H1 (cell line): ENCODE results near the gene SFMBT2.

Experiments
- POLR2A ChIP-seq, 2 experiments: IDR thresholded peaks; 1 replicate in 1 of 2; 2 replicates in 1 of 2; pipeline ENCODE4 v1.6.1; 2011; ENCODE audit warnings: low read depth in 2 of 2, low read length in 2 of 2, mild to moderate bottlenecking in 2 of 2; ENCODE audit errors: control extremely low read depth in 1 of 2
- POLR2AphosphoS5 ChIP-seq: IDR thresholded peaks from 2 replicates; pipeline ENCODE4 v1.6.1; 2011; ENCODE audit warnings: low read depth, low read length
- ZNF274 ChIP-seq: IDR thresholded peaks from 2 replicates; pipeline ENCODE4 v1.7.0; 2012; ENCODE audit warnings: low read length, borderline replicate concordance; ENCODE audit errors: extremely low read depth
- TF ChIP-seq, protein P1 (sequence below), 3 experiments: IDR thresholded peaks; 1 replicate in 2 of 3; 2 replicates in 1 of 3; pipeline versions ENCODE4 v1.5.1 to v1.6.1; 2011; ENCODE audit warnings: low read length in 3 of 3, mild to moderate bottlenecking in 3 of 3, inconsistent platforms in 2 of 3, low read depth in 1 of 3, moderate library complexity in 1 of 3; ENCODE audit not compliant: insufficient read depth in 1 of 3; ENCODE audit errors: control extremely low read depth in 1 of 3
- TF ChIP-seq, protein P2 (sequence below): fragments of 300-600 bp; sonication (generic); IDR thresholded peaks from 2 replicates; pipeline ENCODE4 v1.7.1; 2012; ENCODE audit warnings: low read length, moderate library complexity, mild to moderate bottlenecking, inconsistent platforms; ENCODE audit not compliant: insufficient replicate concordance
- TF ChIP-seq, protein P3 (sequence below): IDR thresholded peaks from 2 replicates; pipeline ENCODE4 v1.6.1; 2012; ENCODE audit warnings: low read length, inconsistent platforms

DNA sequence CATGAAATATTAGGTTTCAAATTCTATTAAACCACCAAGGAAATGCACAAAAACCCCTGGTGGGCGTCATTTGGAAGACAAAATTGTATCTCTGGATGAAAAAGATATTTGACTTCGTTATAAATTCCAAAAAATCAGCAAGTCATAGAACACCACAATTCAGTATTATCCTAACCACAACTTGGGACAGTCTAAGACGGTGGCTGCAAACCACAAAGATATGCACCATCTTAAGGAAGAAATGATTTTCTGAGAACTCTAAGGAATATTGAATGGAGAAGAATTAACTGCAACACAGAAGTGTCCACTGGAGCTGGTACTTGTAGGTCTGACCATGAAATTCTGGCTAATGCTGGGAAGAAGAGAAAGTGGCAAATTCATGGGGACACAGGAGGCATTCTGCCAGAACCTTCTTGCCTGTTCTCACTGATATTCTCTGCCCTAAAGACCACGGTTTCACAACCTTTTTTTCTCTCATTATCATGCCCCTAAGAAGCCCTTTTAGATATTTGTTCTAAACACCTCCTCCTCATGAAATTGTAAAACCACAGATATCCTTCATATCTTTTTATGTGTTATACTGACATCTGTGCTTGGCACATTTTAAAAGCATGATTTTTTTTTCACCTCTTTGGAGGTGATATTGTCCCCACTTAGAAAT lies 92.9 kb downstream of the SFMBT2 start:
- TF ChIP-seq POLR2AphosphoS5 (no peak), POLR2A (IDR thresholded peaks at IDR 0.05; ENCODE audit: control extremely low read depth in 1 of 2, low read depth in 2 of 2, low read length in 2 of 2) (no peak), ZNF274 (no peak)
- TF ChIP-seq, protein P1, sequence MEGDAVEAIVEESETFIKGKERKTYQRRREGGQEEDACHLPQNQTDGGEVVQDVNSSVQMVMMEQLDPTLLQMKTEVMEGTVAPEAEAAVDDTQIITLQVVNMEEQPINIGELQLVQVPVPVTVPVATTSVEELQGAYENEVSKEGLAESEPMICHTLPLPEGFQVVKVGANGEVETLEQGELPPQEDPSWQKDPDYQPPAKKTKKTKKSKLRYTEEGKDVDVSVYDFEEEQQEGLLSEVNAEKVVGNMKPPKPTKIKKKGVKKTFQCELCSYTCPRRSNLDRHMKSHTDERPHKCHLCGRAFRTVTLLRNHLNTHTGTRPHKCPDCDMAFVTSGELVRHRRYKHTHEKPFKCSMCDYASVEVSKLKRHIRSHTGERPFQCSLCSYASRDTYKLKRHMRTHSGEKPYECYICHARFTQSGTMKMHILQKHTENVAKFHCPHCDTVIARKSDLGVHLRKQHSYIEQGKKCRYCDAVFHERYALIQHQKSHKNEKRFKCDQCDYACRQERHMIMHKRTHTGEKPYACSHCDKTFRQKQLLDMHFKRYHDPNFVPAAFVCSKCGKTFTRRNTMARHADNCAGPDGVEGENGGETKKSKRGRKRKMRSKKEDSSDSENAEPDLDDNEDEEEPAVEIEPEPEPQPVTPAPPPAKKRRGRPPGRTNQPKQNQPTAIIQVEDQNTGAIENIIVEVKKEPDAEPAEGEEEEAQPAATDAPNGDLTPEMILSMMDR (IDR thresholded peaks at IDR 0.05; ENCODE audit: control extremely low read depth in 1 of 3, insufficient read depth in 1 of 3, low read depth in 1 of 3, low read length in 3 of 3) = no peak
- TF ChIP-seq, protein P2, sequence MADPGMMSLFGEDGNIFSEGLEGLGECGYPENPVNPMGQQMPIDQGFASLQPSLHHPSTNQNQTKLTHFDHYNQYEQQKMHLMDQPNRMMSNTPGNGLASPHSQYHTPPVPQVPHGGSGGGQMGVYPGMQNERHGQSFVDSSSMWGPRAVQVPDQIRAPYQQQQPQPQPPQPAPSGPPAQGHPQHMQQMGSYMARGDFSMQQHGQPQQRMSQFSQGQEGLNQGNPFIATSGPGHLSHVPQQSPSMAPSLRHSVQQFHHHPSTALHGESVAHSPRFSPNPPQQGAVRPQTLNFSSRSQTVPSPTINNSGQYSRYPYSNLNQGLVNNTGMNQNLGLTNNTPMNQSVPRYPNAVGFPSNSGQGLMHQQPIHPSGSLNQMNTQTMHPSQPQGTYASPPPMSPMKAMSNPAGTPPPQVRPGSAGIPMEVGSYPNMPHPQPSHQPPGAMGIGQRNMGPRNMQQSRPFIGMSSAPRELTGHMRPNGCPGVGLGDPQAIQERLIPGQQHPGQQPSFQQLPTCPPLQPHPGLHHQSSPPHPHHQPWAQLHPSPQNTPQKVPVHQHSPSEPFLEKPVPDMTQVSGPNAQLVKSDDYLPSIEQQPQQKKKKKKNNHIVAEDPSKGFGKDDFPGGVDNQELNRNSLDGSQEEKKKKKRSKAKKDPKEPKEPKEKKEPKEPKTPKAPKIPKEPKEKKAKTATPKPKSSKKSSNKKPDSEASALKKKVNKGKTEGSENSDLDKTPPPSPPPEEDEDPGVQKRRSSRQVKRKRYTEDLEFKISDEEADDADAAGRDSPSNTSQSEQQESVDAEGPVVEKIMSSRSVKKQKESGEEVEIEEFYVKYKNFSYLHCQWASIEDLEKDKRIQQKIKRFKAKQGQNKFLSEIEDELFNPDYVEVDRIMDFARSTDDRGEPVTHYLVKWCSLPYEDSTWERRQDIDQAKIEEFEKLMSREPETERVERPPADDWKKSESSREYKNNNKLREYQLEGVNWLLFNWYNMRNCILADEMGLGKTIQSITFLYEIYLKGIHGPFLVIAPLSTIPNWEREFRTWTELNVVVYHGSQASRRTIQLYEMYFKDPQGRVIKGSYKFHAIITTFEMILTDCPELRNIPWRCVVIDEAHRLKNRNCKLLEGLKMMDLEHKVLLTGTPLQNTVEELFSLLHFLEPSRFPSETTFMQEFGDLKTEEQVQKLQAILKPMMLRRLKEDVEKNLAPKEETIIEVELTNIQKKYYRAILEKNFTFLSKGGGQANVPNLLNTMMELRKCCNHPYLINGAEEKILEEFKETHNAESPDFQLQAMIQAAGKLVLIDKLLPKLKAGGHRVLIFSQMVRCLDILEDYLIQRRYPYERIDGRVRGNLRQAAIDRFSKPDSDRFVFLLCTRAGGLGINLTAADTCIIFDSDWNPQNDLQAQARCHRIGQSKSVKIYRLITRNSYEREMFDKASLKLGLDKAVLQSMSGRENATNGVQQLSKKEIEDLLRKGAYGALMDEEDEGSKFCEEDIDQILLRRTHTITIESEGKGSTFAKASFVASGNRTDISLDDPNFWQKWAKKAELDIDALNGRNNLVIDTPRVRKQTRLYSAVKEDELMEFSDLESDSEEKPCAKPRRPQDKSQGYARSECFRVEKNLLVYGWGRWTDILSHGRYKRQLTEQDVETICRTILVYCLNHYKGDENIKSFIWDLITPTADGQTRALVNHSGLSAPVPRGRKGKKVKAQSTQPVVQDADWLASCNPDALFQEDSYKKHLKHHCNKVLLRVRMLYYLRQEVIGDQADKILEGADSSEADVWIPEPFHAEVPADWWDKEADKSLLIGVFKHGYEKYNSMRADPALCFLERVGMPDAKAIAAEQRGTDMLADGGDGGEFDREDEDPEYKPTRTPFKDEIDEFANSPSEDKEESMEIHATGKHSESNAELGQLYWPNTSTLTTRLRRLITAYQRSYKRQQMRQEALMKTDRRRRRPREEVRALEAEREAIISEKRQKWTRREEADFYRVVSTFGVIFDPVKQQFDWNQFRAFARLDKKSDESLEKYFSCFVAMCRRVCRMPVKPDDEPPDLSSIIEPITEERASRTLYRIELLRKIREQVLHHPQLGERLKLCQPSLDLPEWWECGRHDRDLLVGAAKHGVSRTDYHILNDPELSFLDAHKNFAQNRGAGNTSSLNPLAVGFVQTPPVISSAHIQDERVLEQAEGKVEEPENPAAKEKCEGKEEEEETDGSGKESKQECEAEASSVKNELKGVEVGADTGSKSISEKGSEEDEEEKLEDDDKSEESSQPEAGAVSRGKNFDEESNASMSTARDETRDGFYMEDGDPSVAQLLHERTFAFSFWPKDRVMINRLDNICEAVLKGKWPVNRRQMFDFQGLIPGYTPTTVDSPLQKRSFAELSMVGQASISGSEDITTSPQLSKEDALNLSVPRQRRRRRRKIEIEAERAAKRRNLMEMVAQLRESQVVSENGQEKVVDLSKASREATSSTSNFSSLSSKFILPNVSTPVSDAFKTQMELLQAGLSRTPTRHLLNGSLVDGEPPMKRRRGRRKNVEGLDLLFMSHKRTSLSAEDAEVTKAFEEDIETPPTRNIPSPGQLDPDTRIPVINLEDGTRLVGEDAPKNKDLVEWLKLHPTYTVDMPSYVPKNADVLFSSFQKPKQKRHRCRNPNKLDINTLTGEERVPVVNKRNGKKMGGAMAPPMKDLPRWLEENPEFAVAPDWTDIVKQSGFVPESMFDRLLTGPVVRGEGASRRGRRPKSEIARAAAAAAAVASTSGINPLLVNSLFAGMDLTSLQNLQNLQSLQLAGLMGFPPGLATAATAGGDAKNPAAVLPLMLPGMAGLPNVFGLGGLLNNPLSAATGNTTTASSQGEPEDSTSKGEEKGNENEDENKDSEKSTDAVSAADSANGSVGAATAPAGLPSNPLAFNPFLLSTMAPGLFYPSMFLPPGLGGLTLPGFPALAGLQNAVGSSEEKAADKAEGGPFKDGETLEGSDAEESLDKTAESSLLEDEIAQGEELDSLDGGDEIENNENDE = no peak
- TF ChIP-seq, protein P3, sequence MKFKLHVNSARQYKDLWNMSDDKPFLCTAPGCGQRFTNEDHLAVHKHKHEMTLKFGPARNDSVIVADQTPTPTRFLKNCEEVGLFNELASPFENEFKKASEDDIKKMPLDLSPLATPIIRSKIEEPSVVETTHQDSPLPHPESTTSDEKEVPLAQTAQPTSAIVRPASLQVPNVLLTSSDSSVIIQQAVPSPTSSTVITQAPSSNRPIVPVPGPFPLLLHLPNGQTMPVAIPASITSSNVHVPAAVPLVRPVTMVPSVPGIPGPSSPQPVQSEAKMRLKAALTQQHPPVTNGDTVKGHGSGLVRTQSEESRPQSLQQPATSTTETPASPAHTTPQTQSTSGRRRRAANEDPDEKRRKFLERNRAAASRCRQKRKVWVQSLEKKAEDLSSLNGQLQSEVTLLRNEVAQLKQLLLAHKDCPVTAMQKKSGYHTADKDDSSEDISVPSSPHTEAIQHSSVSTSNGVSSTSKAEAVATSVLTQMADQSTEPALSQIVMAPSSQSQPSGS = no peak
